Measurements from ENCODE around the gene ACRV1.

- no peak for TF ChIP-seq CTCF (conservative IDR thresholded peaks at IDR 0.05; ENCODE audit: low read depth in 2 of 2)
- no peak for TF ChIP-seq EZH2 (IDR thresholded peaks at IDR 0.05; ENCODE audit: low read depth, unreplicated experiment)
- TF ChIP-seq JUNB (IDR thresholded peaks at IDR 0.05; ENCODE audit: unreplicated experiment) = no peak
- TF ChIP-seq POLR2AphosphoS5 (IDR thresholded peaks at IDR 0.05; ENCODE audit: low read depth) = no peak
- no peak for TF ChIP-seq CREB1 (CRISPR knock-in tag; IDR thresholded peaks at IDR 0.05; ENCODE audit: low read depth)
- no peak for TF ChIP-seq ZNF114 (CRISPR knock-in tag; IDR thresholded peaks at IDR 0.05)
- no peak for TF ChIP-seq EZH2phosphoT487 (IDR thresholded peaks at IDR 0.05; ENCODE audit: unreplicated experiment)
- TF ChIP-seq, protein P1, sequence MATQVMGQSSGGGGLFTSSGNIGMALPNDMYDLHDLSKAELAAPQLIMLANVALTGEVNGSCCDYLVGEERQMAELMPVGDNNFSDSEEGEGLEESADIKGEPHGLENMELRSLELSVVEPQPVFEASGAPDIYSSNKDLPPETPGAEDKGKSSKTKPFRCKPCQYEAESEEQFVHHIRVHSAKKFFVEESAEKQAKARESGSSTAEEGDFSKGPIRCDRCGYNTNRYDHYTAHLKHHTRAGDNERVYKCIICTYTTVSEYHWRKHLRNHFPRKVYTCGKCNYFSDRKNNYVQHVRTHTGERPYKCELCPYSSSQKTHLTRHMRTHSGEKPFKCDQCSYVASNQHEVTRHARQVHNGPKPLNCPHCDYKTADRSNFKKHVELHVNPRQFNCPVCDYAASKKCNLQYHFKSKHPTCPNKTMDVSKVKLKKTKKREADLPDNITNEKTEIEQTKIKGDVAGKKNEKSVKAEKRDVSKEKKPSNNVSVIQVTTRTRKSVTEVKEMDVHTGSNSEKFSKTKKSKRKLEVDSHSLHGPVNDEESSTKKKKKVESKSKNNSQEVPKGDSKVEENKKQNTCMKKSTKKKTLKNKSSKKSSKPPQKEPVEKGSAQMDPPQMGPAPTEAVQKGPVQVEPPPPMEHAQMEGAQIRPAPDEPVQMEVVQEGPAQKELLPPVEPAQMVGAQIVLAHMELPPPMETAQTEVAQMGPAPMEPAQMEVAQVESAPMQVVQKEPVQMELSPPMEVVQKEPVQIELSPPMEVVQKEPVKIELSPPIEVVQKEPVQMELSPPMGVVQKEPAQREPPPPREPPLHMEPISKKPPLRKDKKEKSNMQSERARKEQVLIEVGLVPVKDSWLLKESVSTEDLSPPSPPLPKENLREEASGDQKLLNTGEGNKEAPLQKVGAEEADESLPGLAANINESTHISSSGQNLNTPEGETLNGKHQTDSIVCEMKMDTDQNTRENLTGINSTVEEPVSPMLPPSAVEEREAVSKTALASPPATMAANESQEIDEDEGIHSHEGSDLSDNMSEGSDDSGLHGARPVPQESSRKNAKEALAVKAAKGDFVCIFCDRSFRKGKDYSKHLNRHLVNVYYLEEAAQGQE (IDR thresholded peaks at IDR 0.05; ENCODE audit: unreplicated experiment) = no peak
- no peak for TF ChIP-seq ETS1 (IDR thresholded peaks at IDR 0.05)
- TF ChIP-seq NANOG (IDR thresholded peaks at IDR 0.05; ENCODE audit: borderline replicate concordance) = no peak
- no peak for TF ChIP-seq ZNF331 (CRISPR knock-in tag; IDR thresholded peaks at IDR 0.05; ENCODE audit: low read depth)
- TF ChIP-seq STAT1 (IDR thresholded peaks at IDR 0.05; ENCODE audit: unreplicated experiment) = no peak
- no peak for TF ChIP-seq ZNF462 (CRISPR knock-in tag; IDR thresholded peaks at IDR 0.05)
These were observed 5.5 kb downstream of the ACRV1 start for GRCh38 chr11:125675196-125675595.
